Natural killer cell (primary cell): ENCODE results near the gene LYPD5. TPM values are rescaled to one million over a fixed set of nuclear protein-coding genes. Genes with fewer than 3 reads are reported as not detected.
A peak's percentile ranks its signal among the peaks of the same experiment; 100 is the strongest.

ENCODE experiments used
- ATAC-seq, 3 donors: fragments of 150-1000 bp in 2 of 3; fragments of 200-7000 bp in 1 of 3; cut with Tn5 transposase; 1 replicate in 1 of 3; 2 replicates in 2 of 3; pipeline ENCODE4 v1.10.0; 2021; ENCODE audit warnings: mild to moderate bottlenecking in 2 of 3, moderate library complexity in 2 of 3
- DNase-seq, 2 donors: peaks; one replicate each; pipeline versions ENCODE4 v3.0.0 to v3.0.0-alpha.2; 2013 to 2021; ENCODE audit warnings: mixed read lengths in 1 of 2
- H3K27ac ChIP-seq: one replicate; pipeline ENCODE4 v1.5.1; 2013; ENCODE audit warnings: mild to moderate bottlenecking, low read length
- H3K27me3 ChIP-seq: one replicate; pipeline ENCODE4 v1.6.1; 2013; ENCODE audit warnings: low read length; ENCODE audit not compliant: control insufficient read depth, insufficient read depth
- H3K36me3 ChIP-seq: one replicate; pipeline ENCODE4 v1.6.1; 2013; ENCODE audit warnings: low read length; ENCODE audit not compliant: control insufficient read depth, insufficient read depth
- H3K4me1 ChIP-seq: one replicate; pipeline ENCODE4 v1.6.1; 2013; ENCODE audit warnings: low read length; ENCODE audit not compliant: control insufficient read depth, insufficient read depth
- H3K4me3 ChIP-seq: one replicate; pipeline ENCODE4 v1.5.1; 2013; ENCODE audit warnings: low read length
- H3K9me3 ChIP-seq: one replicate; pipeline ENCODE4 v1.6.1; 2013; ENCODE audit warnings: low read length; ENCODE audit not compliant: control insufficient read depth, insufficient read depth
- H3K27ac Mint-ChIP-seq, 2 donors: one replicate each; pipeline ENCODE4 v1.8.0; 2022; ENCODE audit warnings: mild to moderate bottlenecking in 2 of 2, mixed read lengths in 2 of 2, moderate library complexity in 1 of 2
- H3K27me3 Mint-ChIP-seq, 2 donors: one replicate each; pipeline ENCODE4 v1.8.0; 2022; ENCODE audit warnings: low read depth in 2 of 2, mixed read lengths in 2 of 2
- H3K36me3 Mint-ChIP-seq: one replicate; pipeline ENCODE4 v1.8.0; 2022; ENCODE audit warnings: mixed read lengths
- H3K4me1 Mint-ChIP-seq, 2 donors: one replicate each; pipeline ENCODE4 v1.8.0; 2022; ENCODE audit warnings: mixed read lengths in 2 of 2
- H3K4me3 Mint-ChIP-seq: one replicate; pipeline ENCODE4 v1.8.0; 2022; ENCODE audit warnings: mild to moderate bottlenecking, moderate library complexity, mixed read lengths
- H3K9me3 Mint-ChIP-seq, 2 donors: one replicate each; pipeline ENCODE4 v1.8.0; 2022; ENCODE audit warnings: mixed read lengths in 2 of 2
- CTCF ChIP-seq: fragments of 200-600 bp; IDR thresholded peaks from one replicate; pipeline ENCODE4 v1.8.0; 2022; ENCODE audit warnings: antibody characterized with exemption
- WGBS: methylation state at CpG from one replicate; pipeline ENCODE4 v1.1.7; 2013; ENCODE audit warnings: missing lambda C conversion rate; ENCODE audit not compliant: insufficient coverage; 5-methylcytosine and 5-hydroxymethylcytosine counted together
- intact Hi-C: fragments of 100-400 bp; cut with micrococcal nuclease; formaldehyde crosslinking; loops from one replicate; pipeline ENCODE4 v1.14.2; 2022
- total RNA-seq, 4 donors: library from RNA; stranded (reverse); fragments of 120-200 nt in 1 of 4; gene quantifications; one replicate each; pipeline versions ENCODE4 v1.2.3 to v1.2.4, GENCODE V29; 2013 to 2022

Gene LYPD5
- total RNA-seq, 3 donors from 2014 or later (not counting 1 experiment from before 2014, with no cell fraction given), result not detected

DNA sequence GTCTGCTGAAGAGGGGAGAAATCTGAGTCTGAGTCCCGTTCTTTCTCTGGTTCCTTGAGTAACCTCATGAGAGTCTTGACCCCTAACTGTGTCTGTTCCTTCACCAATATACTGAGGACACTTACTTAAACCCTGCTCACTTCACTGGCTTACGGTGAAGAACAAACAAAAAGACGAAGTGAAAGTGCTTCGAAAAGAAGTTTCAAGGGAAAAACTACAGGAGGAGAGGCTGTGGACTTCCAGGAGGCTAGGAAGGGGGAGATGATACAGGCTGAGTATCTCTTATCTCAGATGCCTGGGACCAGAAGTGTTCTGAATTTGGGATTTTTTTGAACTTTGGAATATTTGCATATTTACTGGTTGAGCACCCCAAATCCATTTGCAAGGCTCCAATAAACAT, 53.6 kb downstream of the LYPD5 start:
- DNase-seq, result no peak
- no peak for ATAC-seq
- Mint-ChIP-seq H3K27ac (peak overlapping the region in 1 of 2 donors; percentile 19), H3K27me3 (no peaks in the 10 kb centered on the region), H3K36me3 (peaks cover 7% of the 10 kb centered on the region), H3K9me3 (no peaks in the 10 kb centered on the region), H3K4me1 (peaks cover 14 to 27% of the 10 kb centered on the region in 2 donors), H3K4me3 (no peak overlapping the region)
- no peak overlapping the region for H3K27ac ChIP-seq
- peaks cover 13% of the 10 kb centered on the region for H3K4me1 ChIP-seq
- WGBS, result 87% methylated on average over 4 of the region's 4 CpGs
- peaks cover 60% of the 10 kb centered on the region for H3K36me3 ChIP-seq
- TF ChIP-seq CTCF, result no peak
- H3K4me3 ChIP-seq, result no peak overlapping the region
- intact Hi-C loops, result no loop called here
- no peaks in the 10 kb centered on the region for H3K27me3 ChIP-seq
- no peaks in the 10 kb centered on the region for H3K9me3 ChIP-seq

- Histone ChIP-seq H3K4me3 (no peak overlapping the region), H3K4me1 (peaks cover 8% of the 10 kb centered on the region), H3K27ac (no peak overlapping the region), H3K9me3 (no peaks in the 10 kb centered on the region), H3K27me3 (no peaks in the 10 kb centered on the region), H3K36me3 (peaks cover 62% of the 10 kb centered on the region)
- H3K27me3 Mint-ChIP-seq, result no peaks in the 10 kb centered on the region
- intact Hi-C loops, result no loop called here
- H3K9me3 Mint-ChIP-seq, result no peaks in the 10 kb centered on the region
- whole genome bisulfite sequencing, result 89% methylated on average over 1 of the region's 4 CpGs
- no peak for TF ChIP-seq CTCF
- peak overlapping the region in 1 of 2 donors; percentile 19 for H3K27ac Mint-ChIP-seq
- no peak for DNase-seq
- H3K4me3 Mint-ChIP-seq, result no peak overlapping the region
- H3K36me3 Mint-ChIP-seq, result peaks cover 7% of the 10 kb centered on the region
- H3K4me1 Mint-ChIP-seq, result peaks cover 14 to 27% of the 10 kb centered on the region in 2 donors
- ATAC-seq, result no peak
Observed at GRCh38 chr19:43748205-43748594, 54.0 kb downstream of the LYPD5 start.

DNA sequence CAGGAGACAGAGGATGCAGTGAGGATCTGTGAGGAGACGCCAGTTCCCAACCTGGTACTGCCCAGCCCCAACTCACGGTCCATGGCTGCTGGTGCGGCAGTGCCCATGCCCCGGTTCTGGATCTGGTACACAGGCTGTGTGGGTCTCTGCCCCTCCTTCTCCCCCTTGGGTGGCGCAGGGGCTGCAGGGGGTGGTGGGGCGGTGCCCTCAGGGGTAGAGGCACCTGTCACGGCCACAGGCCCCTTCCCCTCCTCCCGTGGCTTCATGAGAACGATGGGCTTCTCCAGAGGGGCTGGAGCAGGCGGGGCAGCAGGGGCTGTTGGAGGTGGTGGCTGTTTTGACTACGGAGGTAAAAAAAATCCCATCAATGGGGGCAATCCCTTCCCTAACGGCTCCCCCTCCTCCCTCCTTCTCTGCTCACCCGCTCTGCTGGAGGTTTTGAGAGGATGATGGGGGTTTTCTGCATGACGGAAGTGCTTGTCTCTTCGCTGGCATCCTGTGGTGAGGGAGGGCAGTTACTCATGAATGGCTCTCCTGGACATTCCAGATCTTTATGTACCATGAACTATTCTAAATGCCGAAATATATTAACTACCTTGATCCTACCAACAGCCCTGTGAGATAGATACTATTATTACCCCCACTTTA, 54.6 kb downstream of the LYPD5 start:
- WGBS, result 95% methylated on average over 9 of the region's 16 CpGs
- no peaks in the 10 kb centered on the region for H3K9me3 Mint-ChIP-seq
- H3K36me3 Mint-ChIP-seq, result peaks cover 7% of the 10 kb centered on the region
- H3K36me3 ChIP-seq, result peaks cover 66% of the 10 kb centered on the region
- DNase-seq (peak in 1 of 2 donors; percentile 58), ATAC-seq (no peak)
- H3K27me3 ChIP-seq, result no peaks in the 10 kb centered on the region
- intact Hi-C loops, result no loop called here
- no peaks in the 10 kb centered on the region for H3K27me3 Mint-ChIP-seq
- H3K4me3 ChIP-seq, result no peak overlapping the region
- H3K4me1 Mint-ChIP-seq, result peaks cover 14 to 23% of the 10 kb centered on the region in 2 donors
- no peaks in the 10 kb centered on the region for H3K9me3 ChIP-seq
- no peak for TF ChIP-seq CTCF
- H3K27ac ChIP-seq, result no peak overlapping the region
- no peak overlapping the region for H3K27ac Mint-ChIP-seq
- peaks cover 4% of the 10 kb centered on the region for H3K4me1 ChIP-seq
- no peak overlapping the region for H3K4me3 Mint-ChIP-seq

Other genes with a start within 250 kb of the LYPD5 start
- 10 to 100 TPM; 33.2 to 43.9 (median 40.7) TPM for gene XRCC1, start 226.9 kb downstream of the LYPD5 start, total RNA-seq
- gene PINLYP, start 226.6 kb downstream of the LYPD5 start, total RNA-seq, result 1 to 10 TPM; 1.7 to 3.0 (median 2.4) TPM
- gene IRGQ, start 206.3 kb downstream of the LYPD5 start, total RNA-seq, result 10 to 100 TPM; 28.5 to 43.7 (median 32.2) TPM
- 10 to 100 TPM in 1 of 3 donors, 1 to 10 TPM in 2; 4.0 to 10.4 (median 5.8) TPM for gene ZNF576, start 205.9 kb downstream of the LYPD5 start, total RNA-seq
- gene SRRM5, start 190.4 kb downstream of the LYPD5 start, total RNA-seq, result under 1 TPM; 0.24 to 0.75 (median 0.50) TPM
- gene ZNF428, start 182.8 kb downstream of the LYPD5 start, total RNA-seq, result 10 to 100 TPM; 36.3 to 50.5 (median 37.6) TPM
- under 1 TPM in 2 of 3 donors, not detected in 1; 0.19 to 0.38 TPM for gene CADM4, start 162.6 kb downstream of the LYPD5 start, total RNA-seq
- 100 to 1,000 TPM in 1 of 3 donors, 10 to 100 TPM in 2; 44.5 to 141 (median 55.5) TPM for gene PLAUR, start 132.3 kb downstream of the LYPD5 start, total RNA-seq
- gene IRGC, start 86.4 kb downstream of the LYPD5 start, total RNA-seq, result not detected
- gene SMG9, start 47.5 kb downstream of the LYPD5 start, total RNA-seq, result 10 to 100 TPM; 23.3 to 37.4 (median 28.3) TPM
- 1 to 10 TPM in 2 of 3 donors, under 1 TPM in 1; 0.72 to 7.1 (median 1.4) TPM for gene KCNN4, start 21.5 kb downstream of the LYPD5 start, total RNA-seq
- 1 to 10 TPM; 4.1 to 8.0 (median 7.1) TPM for gene ZNF283, start 24.9 kb upstream of the LYPD5 start, total RNA-seq
- 1 to 10 TPM; 1.3 to 3.1 (median 1.4) TPM for gene ZNF404, start 81.5 kb upstream of the LYPD5 start, total RNA-seq
- 10 to 100 TPM; 10.6 to 24.3 (median 14.5) TPM for gene ZNF45, start 132.8 kb upstream of the LYPD5 start, total RNA-seq
- gene ZNF221, start 148.8 kb upstream of the LYPD5 start, total RNA-seq, result 1 to 10 TPM; 1.9 to 2.7 (median 2.2) TPM
- 1 to 10 TPM; 5.1 to 8.5 (median 6.5) TPM for gene ZNF155, start 181.7 kb upstream of the LYPD5 start, total RNA-seq
- gene ZNF230, start 200.5 kb upstream of the LYPD5 start, total RNA-seq, result 1 to 10 TPM; 2.3 to 6.3 (median 3.4) TPM
- 1 to 10 TPM; 5.6 to 7.6 (median 5.7) TPM for gene ZNF222, start 222.9 kb upstream of the LYPD5 start, total RNA-seq
- gene ZNF223, start 249.6 kb upstream of the LYPD5 start, total RNA-seq, result 1 to 10 TPM in 2 of 3 donors, under 1 TPM in 1; 0.94 to 3.3 (median 2.9) TPM